Ishikawa (cell line): ENCODE results near the gene C1QBP.

Experiments
- EGR1 ChIP-seq: IDR thresholded peaks from 2 replicates; pipeline ENCODE4 v1.6.1; 2012
- NFIC ChIP-seq: IDR thresholded peaks from 2 replicates; pipeline ENCODE4 v1.6.1; 2012
- RAD21 ChIP-seq: IDR thresholded peaks from 2 replicates; pipeline ENCODE4 v1.6.1; 2012; ENCODE audit warnings: low read depth
- TCF12 ChIP-seq: IDR thresholded peaks from 2 replicates; pipeline ENCODE4 v1.6.1; 2012; ENCODE audit warnings: low read depth
- ZBTB7A ChIP-seq: IDR thresholded peaks from 2 replicates; pipeline ENCODE4 v1.6.1; 2012; ENCODE audit warnings: low read depth
- TF ChIP-seq, protein P1 (sequence below): IDR thresholded peaks from 2 replicates; pipeline ENCODE4 v1.6.1; 2012
- TF ChIP-seq, protein P2 (sequence below): IDR thresholded peaks from 2 replicates; pipeline ENCODE4 v1.6.1; 2012; ENCODE audit warnings: low read depth, mild to moderate bottlenecking

DNA sequence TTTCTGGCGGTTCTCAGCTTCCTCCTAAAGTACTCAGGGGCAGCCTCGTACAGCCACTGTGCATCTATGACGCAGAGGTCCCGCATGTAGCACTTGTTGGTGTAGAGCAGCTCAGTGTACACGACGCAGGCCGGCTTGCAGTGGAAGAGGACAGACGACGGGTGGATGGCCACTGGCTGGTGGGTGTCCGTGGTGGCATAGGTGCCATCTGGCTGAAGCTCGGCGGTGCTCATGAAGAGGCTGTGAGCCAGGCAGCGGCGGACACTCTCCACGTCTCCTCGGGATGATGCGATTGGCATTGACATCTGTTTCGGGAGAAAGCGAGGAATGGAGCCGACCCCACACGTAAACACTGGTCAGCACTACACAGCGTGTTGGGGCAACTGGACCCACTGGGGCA is 5.3 kb upstream of the C1QBP start:
- no peak for TF ChIP-seq RAD21
- TF ChIP-seq, protein P1, sequence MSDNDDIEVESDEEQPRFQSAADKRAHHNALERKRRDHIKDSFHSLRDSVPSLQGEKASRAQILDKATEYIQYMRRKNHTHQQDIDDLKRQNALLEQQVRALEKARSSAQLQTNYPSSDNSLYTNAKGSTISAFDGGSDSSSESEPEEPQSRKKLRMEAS: no peak
- TF ChIP-seq TCF12: no peak
- no peak for TF ChIP-seq EGR1
- TF ChIP-seq ZBTB7A: no peak
- TF ChIP-seq, protein P2, sequence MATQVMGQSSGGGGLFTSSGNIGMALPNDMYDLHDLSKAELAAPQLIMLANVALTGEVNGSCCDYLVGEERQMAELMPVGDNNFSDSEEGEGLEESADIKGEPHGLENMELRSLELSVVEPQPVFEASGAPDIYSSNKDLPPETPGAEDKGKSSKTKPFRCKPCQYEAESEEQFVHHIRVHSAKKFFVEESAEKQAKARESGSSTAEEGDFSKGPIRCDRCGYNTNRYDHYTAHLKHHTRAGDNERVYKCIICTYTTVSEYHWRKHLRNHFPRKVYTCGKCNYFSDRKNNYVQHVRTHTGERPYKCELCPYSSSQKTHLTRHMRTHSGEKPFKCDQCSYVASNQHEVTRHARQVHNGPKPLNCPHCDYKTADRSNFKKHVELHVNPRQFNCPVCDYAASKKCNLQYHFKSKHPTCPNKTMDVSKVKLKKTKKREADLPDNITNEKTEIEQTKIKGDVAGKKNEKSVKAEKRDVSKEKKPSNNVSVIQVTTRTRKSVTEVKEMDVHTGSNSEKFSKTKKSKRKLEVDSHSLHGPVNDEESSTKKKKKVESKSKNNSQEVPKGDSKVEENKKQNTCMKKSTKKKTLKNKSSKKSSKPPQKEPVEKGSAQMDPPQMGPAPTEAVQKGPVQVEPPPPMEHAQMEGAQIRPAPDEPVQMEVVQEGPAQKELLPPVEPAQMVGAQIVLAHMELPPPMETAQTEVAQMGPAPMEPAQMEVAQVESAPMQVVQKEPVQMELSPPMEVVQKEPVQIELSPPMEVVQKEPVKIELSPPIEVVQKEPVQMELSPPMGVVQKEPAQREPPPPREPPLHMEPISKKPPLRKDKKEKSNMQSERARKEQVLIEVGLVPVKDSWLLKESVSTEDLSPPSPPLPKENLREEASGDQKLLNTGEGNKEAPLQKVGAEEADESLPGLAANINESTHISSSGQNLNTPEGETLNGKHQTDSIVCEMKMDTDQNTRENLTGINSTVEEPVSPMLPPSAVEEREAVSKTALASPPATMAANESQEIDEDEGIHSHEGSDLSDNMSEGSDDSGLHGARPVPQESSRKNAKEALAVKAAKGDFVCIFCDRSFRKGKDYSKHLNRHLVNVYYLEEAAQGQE: no peak
- no peak for TF ChIP-seq NFIC
